ENCODE measurements around the gene FRAS1.

FRAS1 gene

GRCh38 chr4:78476108-78476704 is 419.1 kb downstream of the FRAS1 start:
- H3K27ac ChIP-seq (ENCODE audit: low read length): no peak overlapping the region
- H2AFZ ChIP-seq (ENCODE audit: low read depth, low read length): no peak overlapping the region
- H3K9me3 ChIP-seq (ENCODE audit: insufficient read depth, low read length, severe bottlenecking): no peaks in the 10 kb centered on the region
- no peaks in the 10 kb centered on the region for H3K4me1 ChIP-seq (ENCODE audit: insufficient read depth, low read length)
- no peak for TF ChIP-seq EZH2 (IDR thresholded peaks at IDR 0.05; ENCODE audit: borderline replicate concordance, low read depth, low read length, severe bottlenecking)
- no peak for TF ChIP-seq CTCF (IDR thresholded peaks at IDR 0.05; ENCODE audit: borderline replicate concordance, extremely low read depth, low read length, poor library complexity, severe bottlenecking)
- no peaks in the 10 kb centered on the region for H3K27me3 ChIP-seq (ENCODE audit: insufficient read depth, low read length, poor library complexity)
- no peaks in the 10 kb centered on the region for H3K79me2 ChIP-seq (ENCODE audit: insufficient read depth, low read length)
- H4K20me1 ChIP-seq (ENCODE audit: insufficient read depth, low read length): no peaks in the 10 kb centered on the region
- DNase-seq (no peak), ATAC-seq (ENCODE audit: insufficient read depth, low read depth) (no peak)
- H3K36me3 ChIP-seq (ENCODE audit: insufficient read depth, low read length): no peaks in the 10 kb centered on the region
- H3K4me2 ChIP-seq (ENCODE audit: insufficient read depth, low read length): no peak overlapping the region
- no peak overlapping the region for H3K4me3 ChIP-seq (ENCODE audit: low read depth in 1 of 2, low read length in 2 of 2)
- no peak overlapping the region for H3K9ac ChIP-seq (ENCODE audit: low read depth, low read length)

- Histone ChIP-seq H3K27ac (ENCODE audit: low read length) (no peak overlapping the region), H3K36me3 (ENCODE audit: insufficient read depth, low read length) (no peaks in the 10 kb centered on the region), H3K9me3 (ENCODE audit: insufficient read depth, low read length, severe bottlenecking) (no peaks in the 10 kb centered on the region), H3K4me3 (ENCODE audit: low read depth in 1 of 2, low read length in 2 of 2) (no peak overlapping the region), H3K9ac (ENCODE audit: low read depth, low read length) (no peak overlapping the region), H3K4me2 (ENCODE audit: insufficient read depth, low read length) (no peak overlapping the region), H3K27me3 (ENCODE audit: insufficient read depth, low read length, poor library complexity) (no peaks in the 10 kb centered on the region), H3K79me2 (ENCODE audit: insufficient read depth, low read length) (no peaks in the 10 kb centered on the region), H2AFZ (ENCODE audit: low read depth, low read length) (no peak overlapping the region), H3K4me1 (ENCODE audit: insufficient read depth, low read length) (no peaks in the 10 kb centered on the region), H4K20me1 (ENCODE audit: insufficient read depth, low read length) (no peaks in the 10 kb centered on the region)
- ATAC-seq (ENCODE audit: insufficient read depth, low read depth): no peak
- DNase-seq: no peak
- no peak for TF ChIP-seq EZH2 (IDR thresholded peaks at IDR 0.05; ENCODE audit: borderline replicate concordance, low read depth, low read length, severe bottlenecking)
- TF ChIP-seq CTCF (IDR thresholded peaks at IDR 0.05; ENCODE audit: borderline replicate concordance, extremely low read depth, low read length, poor library complexity, severe bottlenecking): no peak
Observed at GRCh38 chr4:78477276-78477675, 420.2 kb downstream of the FRAS1 start.

GRCh38 chr4:78478523-78478922 is 421.4 kb downstream of the FRAS1 start:
- Histone ChIP-seq H3K9me3 (ENCODE audit: insufficient read depth, low read length, severe bottlenecking) (no peaks in the 10 kb centered on the region), H2AFZ (ENCODE audit: low read depth, low read length) (no peak overlapping the region), H4K20me1 (ENCODE audit: insufficient read depth, low read length) (no peaks in the 10 kb centered on the region), H3K4me3 (ENCODE audit: low read depth in 1 of 2, low read length in 2 of 2) (no peak overlapping the region), H3K4me1 (ENCODE audit: insufficient read depth, low read length) (no peaks in the 10 kb centered on the region), H3K27ac (ENCODE audit: low read length) (no peak overlapping the region), H3K36me3 (ENCODE audit: insufficient read depth, low read length) (no peaks in the 10 kb centered on the region), H3K27me3 (ENCODE audit: insufficient read depth, low read length, poor library complexity) (no peaks in the 10 kb centered on the region), H3K9ac (ENCODE audit: low read depth, low read length) (no peak overlapping the region), H3K79me2 (ENCODE audit: insufficient read depth, low read length) (no peaks in the 10 kb centered on the region), H3K4me2 (ENCODE audit: insufficient read depth, low read length) (no peak overlapping the region)
- DNase-seq: no peak
- TF ChIP-seq EZH2 (IDR thresholded peaks at IDR 0.05; ENCODE audit: borderline replicate concordance, low read depth, low read length, severe bottlenecking) (no peak), CTCF (IDR thresholded peaks at IDR 0.05; ENCODE audit: borderline replicate concordance, extremely low read depth, low read length, poor library complexity, severe bottlenecking) (no peak)
- ATAC-seq (ENCODE audit: insufficient read depth, low read depth): no peak

All from DND-41 (cell line).